Measurements from ENCODE around the gene ZCCHC12. TPM values are rescaled to one million over a fixed set of nuclear protein-coding genes. Genes with fewer than 3 reads are reported as not detected.
A peak's percentile ranks its signal among the peaks of the same experiment; 100 is the strongest.
"Not testable (repeated sequence)": the region's sequence is repeated elsewhere in the genome, so short reads cannot be mapped to it uniquely, and the experiment has no call there.

ZCCHC12 gene
- 1 to 10 TPM; 1.0 to 1.4 (median 1.3) TPM for polyA plus RNA-seq (ENCODE audit: insufficient read length in 3 of 3)

DNA sequence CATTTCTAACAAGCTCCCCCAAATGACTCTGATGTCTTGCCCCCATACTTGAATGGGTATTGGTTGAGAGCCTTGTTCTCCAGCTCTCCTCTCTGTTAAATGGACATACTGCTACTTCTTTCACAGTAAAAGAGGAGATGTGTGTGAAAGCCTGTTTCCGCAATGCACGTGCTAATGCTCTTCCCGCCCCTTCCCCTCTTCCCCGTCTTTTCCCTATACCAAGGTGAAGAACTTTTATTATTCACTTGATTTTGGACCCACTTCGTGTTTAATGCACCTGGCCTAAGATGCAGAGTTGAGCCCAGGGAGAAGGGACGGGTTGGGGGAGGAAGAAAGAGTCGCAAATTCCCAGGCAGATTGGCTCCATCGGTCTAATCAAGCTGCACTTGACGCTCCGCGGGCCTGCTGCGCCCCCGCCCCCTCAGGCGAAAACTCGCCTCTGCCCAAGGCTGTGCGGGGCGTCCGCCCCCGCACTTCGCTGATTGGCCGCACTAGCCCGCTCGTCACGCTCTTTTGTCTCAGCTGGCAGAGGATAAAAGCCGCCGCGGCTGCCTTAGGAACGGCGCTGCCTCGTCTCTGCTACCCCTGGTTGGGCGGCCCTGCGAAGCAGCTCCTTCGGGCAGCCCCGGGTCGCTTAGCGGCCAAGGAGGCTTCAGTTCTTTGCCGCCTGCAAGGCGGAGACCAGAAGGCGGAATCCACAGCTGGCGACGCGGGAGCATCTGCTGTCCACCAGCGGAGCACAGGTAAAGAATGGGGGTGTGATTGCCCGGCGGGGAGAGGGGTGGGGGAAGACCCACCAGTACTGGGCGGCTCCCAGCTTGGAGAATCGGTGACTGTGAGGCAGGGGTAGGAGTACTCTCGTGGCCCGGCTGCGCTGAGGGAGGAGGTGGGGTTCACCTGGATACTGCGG, at the start of gene ZCCHC12:
Gene ZCCHC12 (plus strand): TSS at position 562 of the 910 bp plus-strand sequence. CDS start 1,421 bp downstream, outside the sequence.
- peak in 1 of 3 donors; percentile 54 for DNase-seq (ENCODE audit: low read depth in 3 of 3, low spot score in 2 of 3)

DNA sequence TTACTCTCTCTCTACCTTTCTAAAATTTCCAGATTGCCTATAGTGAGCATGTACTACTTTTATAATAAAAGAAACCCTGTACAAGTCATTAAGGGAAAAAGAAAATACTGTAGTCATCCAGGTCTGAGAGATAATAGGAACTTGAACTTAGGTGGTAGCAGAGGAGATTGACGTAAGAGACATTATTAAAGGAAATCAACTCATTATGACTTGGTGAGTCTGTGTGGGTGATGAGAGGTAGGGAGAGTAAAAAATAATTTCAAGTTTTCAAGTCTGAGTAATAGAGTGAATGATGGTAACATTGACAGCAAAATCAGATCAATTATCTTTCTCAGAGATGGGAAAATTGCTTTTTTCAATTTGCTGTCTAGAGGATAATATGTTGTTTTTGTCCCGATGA, 44.0 kb upstream of the ZCCHC12 start:
- no peak for DNase-seq (ENCODE audit: low read depth in 3 of 3, low spot score in 2 of 3)

DNA sequence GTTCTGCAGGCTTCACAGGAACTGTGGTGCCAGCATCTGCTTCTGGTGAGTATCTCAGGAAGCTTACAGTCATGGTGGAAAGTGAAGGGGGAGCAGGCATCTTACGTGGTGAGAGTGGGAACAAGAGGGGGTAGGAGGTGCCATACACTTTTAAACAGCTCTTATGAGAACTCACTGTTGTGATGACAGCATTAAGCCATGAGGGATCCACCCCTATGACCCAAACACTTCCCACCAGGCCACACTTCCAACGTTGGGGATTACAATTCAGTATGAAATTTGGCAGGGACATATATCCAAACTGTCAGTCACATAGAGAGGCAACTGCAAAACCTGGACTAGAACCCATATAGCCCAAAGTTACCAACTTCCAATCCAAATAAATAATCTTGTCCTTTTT, 43.1 kb upstream of the ZCCHC12 start:
- no peak for DNase-seq (ENCODE audit: low read depth in 3 of 3, low spot score in 2 of 3)

DNA sequence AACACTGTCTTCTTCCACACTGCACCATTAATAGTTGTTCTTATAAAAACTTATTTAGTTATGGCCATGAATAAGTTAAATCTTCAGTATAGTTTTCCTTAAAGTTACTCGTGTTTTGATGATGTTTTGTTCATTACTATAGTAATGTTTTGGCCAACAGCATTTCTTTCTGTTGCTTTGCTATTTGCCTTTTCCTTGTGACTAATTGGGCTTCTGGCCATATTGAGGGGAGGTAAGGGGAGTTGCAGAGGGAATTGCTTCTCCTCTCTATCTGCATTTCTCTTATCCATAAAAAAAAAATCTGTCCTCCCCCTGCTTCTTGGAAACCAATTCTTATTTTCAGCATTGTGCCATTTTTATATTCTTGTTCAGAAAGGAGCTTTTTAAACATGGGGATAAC, 42.7 kb upstream of the ZCCHC12 start:
- no peak for DNase-seq (ENCODE audit: low read depth in 3 of 3, low spot score in 2 of 3)

DNA sequence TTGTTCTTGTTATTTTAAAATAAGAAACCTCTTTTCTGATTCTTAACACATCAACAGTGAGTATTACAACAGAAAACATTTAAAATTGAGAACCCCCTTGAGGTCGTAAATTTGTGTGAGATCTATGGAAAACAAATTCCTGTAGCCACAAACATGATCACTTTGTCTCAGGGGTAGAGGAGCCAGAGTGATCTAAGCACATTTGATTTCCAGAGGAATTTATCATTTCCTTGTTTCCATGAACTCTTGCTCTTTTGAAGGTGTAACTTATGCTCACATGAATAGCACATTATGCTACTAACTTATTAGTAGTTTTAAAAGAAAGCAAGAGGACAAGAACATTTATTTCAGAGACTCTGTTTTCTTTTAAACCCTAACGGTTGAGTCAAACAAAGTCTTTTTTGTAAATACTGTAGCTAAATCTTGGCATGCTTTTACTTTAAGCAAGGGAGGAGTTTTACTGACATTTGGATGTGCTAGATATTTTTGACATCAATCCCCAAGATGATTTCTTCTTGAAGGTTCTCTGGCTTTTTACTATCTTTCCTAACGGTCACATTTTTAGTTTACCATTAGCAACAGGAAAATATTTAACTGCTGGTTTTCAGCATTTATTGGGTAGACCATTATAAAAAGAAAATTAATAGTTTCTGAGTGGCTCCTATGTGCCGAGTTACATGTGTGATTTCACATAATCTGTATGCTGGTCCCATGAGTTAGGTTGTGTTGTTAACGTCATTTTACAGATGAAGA, 27.9 kb upstream of the ZCCHC12 start:
- DNase-seq (ENCODE audit: low read depth in 3 of 3, low spot score in 2 of 3): no peak

DNA sequence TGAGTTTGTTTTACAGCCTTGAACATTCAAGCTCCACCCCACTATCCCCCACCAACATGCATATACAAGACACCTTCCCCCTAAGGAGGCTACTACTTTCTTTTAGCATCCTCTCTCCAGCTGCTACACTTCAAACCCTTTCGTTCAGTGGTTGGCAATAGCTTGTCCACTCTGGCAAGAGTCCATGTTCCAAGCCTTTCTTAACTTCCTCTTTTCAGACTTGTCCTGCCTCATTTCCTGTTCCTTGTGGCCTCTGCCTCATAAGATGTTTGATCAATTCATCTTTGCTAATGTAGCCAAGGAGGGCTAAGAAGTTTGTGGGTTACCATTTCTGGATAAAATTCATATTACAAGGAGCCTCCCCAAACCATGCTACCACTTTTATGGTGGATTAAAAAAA, 20.8 kb upstream of the ZCCHC12 start:
- DNase-seq (ENCODE audit: low read depth in 3 of 3, low spot score in 2 of 3): no peak

DNA sequence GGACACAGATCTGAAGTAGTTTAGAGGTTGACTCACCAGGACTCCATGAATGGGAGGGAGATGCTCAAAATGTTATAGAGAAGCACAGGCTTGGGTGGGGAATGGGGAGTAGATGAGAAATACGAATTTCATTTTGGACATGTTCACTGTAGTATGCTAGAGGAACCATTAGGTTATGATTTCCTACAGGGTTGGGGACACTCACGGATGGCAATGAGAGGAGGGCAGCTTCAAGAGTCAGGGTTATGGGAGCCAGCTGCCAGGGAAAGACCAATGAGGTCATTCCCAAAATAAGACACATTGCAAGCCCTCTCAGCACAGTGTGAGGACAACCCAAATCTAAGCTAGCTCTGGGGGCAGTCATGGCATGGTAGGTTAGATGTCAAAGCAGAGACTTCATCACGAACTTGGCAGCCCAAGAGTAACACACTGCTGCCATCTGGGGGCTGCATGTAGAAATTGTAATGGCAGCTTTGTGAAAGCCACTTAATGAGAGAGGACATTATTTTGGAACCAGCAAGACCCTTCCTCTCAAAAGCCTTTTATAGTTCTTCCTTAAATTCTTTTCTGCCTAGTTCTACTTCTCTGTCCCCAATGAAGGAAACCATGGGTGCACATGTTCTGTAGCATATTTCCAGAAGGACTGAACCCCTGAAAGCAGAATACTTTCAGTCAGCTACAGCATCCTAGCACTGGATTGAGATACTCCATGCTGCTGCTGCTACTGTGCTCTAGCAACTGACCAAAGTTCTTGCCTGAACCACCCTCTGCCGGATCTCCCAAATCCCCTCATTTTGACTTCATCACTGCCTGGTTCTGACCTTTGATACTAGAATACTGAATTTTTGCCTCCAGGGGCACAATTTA, 16.2 kb upstream of the ZCCHC12 start:
- no peak for DNase-seq (ENCODE audit: low read depth in 3 of 3, low spot score in 2 of 3)

DNA sequence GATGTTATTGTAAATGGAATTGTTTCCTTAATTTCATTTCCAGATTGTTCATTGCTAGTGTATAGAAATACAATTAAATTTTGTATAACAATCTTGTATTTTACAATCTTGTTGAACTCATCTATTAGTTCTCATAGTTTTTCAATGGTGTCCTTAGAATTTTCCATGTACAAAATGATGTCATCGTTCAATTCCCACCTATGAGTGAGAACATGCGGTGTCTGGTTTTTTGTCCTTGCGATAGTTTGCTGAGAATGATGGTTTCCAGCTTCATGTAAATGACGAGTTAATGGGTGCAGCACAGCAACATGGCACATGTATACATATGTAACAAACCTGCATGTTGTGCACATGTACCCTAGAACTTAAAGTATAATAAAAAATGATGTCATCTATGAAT, 6.4 kb upstream of the ZCCHC12 start:
- DNase-seq (ENCODE audit: low read depth in 3 of 3, low spot score in 2 of 3): not testable (repeated sequence)

DNA sequence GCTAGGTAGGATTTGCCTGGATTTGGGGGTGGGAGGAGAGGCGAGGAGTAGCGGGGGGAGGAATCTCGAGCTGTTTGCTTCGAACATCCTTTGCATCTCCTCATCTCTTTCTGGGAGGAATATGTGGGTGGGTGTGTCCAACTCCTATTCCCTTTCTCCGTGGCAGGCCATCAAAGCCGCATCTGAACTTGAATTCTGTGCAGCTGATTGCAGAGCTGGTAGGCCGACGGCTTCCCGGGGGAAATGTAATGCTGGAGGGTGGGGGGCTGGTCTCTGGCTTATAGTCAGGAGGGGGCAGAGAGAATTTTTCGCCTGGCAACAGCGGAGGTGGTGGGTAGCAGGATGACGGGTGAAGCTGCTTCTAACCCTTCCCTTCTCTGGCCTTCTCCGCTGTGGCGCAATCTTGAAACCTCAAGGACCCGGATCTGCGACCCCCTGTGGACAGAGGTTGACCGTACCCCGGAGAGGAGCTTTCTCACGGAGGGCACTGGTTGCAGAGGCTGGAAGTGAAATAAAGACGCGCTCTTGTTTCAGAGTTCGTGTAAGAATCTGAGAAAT, 628 bp downstream of the ZCCHC12 start:
- DNase-seq (ENCODE audit: low read depth in 3 of 3, low spot score in 2 of 3): no peak

DNA sequence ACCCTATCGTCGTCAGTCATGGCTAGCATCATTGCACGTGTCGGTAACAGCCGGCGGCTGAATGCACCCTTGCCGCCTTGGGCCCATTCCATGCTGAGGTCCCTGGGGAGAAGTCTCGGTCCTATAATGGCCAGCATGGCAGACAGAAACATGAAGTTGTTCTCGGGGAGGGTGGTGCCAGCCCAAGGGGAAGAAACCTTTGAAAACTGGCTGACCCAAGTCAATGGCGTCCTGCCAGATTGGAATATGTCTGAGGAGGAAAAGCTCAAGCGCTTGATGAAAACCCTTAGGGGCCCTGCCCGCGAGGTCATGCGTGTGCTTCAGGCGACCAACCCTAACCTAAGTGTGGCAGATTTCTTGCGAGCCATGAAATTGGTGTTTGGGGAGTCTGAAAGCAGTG, 1.6 kb downstream of the ZCCHC12 start:
- DNase-seq (ENCODE audit: low read depth in 3 of 3, low spot score in 2 of 3): no peak

DNA sequence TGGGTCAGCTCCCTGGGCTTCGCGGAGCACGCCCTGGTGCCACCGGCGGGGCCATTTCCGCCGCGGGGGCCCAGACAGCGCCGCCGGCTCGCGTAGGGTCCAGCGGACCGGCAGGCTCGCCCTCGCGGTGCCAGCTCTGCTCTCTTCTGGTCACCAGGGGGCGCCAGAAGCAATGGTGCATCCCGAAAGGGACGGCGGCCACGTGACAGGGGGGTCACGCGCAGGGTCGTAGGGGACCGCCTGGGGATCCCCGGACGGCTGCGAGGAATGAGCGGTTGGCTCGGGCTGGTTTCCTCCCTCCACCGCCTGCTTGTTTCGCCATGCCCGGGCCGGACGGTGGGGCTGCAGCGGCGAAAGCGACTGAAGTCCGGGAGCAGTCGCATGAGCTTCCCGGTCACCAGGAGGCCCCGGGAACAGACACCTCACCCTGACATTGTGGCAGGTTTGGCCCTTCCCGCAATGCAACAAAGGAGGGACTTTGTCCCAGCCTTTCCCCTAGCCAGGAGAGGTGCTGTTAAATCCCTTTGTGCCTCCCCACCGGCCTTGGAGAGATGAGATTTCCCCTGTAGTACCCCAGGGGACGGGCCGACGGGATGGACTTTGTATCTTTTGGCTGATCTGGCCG, 15.8 kb downstream of the ZCCHC12 start:
- no peak for DNase-seq (ENCODE audit: low read depth in 3 of 3, low spot score in 2 of 3)

DNA sequence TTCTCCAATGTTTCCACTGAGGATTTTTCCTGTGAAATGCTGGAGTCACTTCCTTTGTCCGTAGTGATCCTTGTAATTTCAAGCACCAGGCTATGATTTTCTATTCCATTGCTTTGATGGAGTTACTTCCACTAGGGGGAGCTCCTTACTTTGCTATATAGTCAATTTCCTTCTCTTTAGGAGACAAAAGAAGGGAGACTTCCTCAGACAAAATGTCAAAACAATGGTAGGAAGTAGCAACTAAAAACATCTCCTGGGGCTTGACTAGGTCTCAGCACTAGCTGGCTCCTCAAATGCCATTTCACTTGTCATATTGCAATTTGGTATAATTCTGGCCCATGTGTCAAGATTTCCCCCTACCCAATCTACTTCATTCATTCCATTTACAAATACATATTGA, 24.1 kb downstream of the ZCCHC12 start:
- peak in 1 of 3 donors; percentile 47 for DNase-seq (ENCODE audit: low read depth in 3 of 3, low spot score in 2 of 3)

DNA sequence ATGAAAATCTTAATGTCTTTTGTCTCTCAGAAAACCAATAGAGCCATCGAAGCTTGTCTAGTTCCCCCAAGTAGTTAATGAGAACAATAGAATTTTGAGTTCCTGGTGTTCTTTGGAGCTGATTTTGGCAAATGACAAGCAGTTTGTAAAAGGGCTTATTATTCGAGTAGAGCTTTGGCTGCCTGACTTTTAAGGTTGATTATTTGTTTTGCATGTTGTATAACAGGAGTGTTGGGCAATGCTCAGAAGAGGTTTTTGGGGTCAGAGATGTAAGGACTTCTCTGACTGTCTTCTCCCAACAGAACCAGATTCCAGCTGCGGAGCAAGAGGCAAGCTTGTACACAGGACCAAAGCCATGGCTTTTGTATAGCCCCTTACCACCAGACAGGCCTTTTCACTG, 30.0 kb downstream of the ZCCHC12 start:
- DNase-seq (ENCODE audit: low read depth in 3 of 3, low spot score in 2 of 3): no peak

DNA sequence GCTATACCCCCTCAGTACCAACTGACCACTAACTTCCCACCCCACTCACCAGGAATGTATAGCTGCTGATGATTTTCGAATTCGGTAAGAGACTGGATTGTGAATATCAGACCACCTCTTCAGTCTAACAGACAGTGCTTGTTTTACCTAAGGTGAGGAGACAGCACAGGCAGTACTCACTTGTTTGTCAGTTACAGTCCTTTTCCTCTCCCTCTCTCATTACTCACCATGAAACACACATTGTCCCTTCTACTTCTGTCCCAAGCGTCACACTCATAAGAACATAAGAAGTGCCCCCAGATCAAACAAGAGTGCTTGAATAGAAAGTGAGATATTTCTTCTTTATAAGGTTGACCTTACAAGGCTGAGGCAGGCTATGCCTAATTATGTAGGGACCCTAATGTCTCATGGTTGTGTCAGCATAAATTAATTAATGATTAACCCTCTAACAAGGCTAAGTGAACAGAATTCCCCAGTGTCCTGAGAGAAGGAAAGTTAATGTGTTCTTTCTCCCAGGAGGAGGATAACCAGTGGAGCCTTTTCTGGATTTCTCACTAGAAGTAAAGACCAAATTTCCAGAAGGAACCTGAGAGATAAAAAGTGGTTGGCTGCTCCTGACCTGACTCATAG, 32.2 kb downstream of the ZCCHC12 start:
- DNase-seq (ENCODE audit: low read depth in 3 of 3, low spot score in 2 of 3): no peak

DNA sequence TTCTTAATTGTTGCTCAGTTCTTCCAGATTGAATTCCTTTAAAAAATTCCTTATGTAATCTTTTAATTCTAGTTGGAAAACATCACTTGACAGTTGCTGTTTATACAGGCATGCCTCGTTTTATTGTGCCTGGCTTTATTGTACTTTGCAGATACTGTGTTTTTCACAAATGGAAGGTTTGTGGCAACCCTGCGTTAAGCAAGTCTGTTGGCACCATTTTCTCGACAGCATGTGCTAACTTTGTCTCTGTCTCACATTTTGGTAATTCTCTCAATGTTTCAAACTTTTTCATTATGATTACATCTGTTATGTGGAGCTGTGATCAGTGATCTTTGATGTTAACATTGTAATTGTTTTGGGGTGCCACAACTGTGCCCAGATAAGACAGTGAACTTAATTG, 33.4 kb downstream of the ZCCHC12 start:
- DNase-seq (ENCODE audit: low read depth in 3 of 3, low spot score in 2 of 3): no peak

DNA sequence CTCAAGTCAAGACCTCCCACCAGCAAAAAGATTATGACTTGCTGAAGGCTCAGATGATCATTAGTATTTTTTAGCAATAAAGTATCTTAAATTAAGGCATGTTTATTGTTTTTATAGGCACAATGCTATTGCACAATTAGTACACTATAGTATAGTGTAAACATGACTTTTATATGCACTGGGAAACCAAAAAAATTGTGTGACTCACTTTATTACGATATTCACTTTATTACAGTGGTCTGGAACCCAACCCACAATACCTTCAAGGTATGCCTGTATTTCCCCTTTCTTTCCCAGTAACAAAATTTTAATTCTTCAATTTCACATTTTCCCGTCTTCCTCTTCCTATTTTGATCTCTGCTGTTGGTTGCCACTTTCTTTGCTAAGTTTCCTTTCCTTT, 37.7 kb downstream of the ZCCHC12 start:
- no peak for DNase-seq (ENCODE audit: low read depth in 3 of 3, low spot score in 2 of 3)

DNA sequence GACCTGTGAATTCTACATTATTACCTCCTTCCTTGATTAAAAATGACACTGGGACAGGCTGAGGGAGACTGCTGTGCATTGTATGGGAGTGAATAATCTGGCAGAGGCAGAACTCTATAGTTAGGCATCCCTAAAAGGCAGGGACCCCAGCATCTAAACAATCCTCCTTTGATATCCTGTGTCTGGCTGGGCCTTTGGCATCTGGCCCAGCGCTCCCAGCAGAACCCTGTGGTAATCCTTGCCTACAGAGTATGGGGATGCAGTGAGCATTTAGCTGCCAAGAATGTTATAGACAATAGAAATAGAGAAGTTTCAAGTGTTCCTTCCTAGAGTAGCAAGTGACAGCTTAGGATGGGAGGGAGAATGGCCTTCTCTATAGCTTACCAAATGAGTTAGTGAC, 38.5 kb downstream of the ZCCHC12 start:
- DNase-seq (ENCODE audit: low read depth in 3 of 3, low spot score in 2 of 3): no peak

DNA sequence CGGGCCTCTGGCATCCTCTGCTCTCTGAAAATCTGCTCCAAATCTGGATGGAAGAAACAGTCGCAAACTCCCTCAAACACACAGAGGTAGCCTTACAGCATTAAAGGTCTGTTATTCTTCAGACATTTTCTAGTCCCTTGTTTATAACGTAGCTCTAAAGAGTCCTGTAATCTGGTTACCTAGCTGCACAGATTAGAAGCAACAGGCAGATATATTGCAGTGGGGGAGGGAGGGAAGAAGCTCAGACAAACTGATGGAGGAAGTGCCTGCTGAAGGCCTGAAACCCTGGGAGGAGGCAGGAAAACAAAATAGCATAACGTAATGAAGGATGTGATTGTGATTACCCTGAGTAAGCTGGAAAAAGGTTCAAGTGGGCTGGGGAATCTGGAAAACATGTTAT, 39.4 kb downstream of the ZCCHC12 start:
- DNase-seq (ENCODE audit: low read depth in 3 of 3, low spot score in 2 of 3): no peak

DNA sequence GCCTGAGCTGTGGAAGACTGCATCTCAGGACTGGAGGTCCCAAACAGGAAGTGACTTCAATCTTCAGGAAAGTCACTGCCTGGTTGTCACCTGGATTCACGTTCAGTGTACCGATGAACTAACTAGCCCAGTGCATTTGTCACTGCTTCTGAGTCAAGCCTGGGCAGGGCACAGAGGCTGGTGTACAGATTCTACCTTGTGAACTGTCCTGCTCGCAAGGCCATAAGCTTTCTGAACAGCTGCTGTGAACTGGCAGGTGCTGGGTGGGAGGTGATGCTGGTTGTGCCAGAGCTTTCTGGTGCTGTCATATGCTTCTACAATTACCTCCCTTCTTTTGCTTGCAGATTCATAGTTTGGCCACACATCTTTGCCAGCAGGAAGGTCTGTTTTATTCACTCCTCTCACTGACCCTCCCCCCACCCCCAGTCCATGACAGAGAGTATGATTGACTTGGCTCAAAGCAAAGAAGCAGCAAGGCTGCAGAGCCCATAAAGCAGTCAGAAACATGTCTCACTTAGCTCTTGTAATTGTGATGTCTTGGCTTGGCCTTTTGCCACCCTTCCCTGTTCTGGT, 40.5 kb downstream of the ZCCHC12 start:
- no peak for DNase-seq (ENCODE audit: low read depth in 3 of 3, low spot score in 2 of 3)

Measured in right renal cortex interstitium (tissue), 3 donors.